Ectodermal cell (in vitro differentiated cells): ENCODE measurements around the gene P2RY6.

Experiments
- H3K27ac ChIP-seq: 2 replicates; pipeline ENCODE4 v1.7.0; 2013; ENCODE audit warnings: mild to moderate bottlenecking, low read depth, low read length; ENCODE audit not compliant: insufficient read depth, poor library complexity, severe bottlenecking
- H3K27me3 ChIP-seq: 2 replicates; pipeline ENCODE4 v1.7.0; 2013; ENCODE audit warnings: mild to moderate bottlenecking, low read length; ENCODE audit not compliant: insufficient read depth, control insufficient read depth, poor library complexity, severe bottlenecking
- H3K36me3 ChIP-seq: one replicate; pipeline ENCODE4 v1.7.0; 2013; ENCODE audit warnings: low read length; ENCODE audit not compliant: control insufficient read depth, insufficient read depth
- H3K4me1 ChIP-seq: one replicate; pipeline ENCODE4 v1.7.0; 2013; ENCODE audit warnings: low read length; ENCODE audit not compliant: control insufficient read depth, insufficient read depth
- H3K4me3 ChIP-seq: 2 replicates; pipeline ENCODE4 v1.7.0; 2013; ENCODE audit warnings: low read depth, low read length, control low read depth; ENCODE audit not compliant: insufficient read depth
- H3K9me3 ChIP-seq: 2 replicates; pipeline ENCODE4 v1.7.0; 2013; ENCODE audit warnings: mild to moderate bottlenecking, low read length, moderate library complexity; ENCODE audit not compliant: control insufficient read depth
- WGBS, 2 experiments: methylation state at CpG; one replicate each; pipeline ENCODE4 v1.1.7; 2013; ENCODE audit warnings: missing lambda C conversion rate in 2 of 2; 5-methylcytosine and 5-hydroxymethylcytosine counted together

The P2RY6 gene

DNA sequence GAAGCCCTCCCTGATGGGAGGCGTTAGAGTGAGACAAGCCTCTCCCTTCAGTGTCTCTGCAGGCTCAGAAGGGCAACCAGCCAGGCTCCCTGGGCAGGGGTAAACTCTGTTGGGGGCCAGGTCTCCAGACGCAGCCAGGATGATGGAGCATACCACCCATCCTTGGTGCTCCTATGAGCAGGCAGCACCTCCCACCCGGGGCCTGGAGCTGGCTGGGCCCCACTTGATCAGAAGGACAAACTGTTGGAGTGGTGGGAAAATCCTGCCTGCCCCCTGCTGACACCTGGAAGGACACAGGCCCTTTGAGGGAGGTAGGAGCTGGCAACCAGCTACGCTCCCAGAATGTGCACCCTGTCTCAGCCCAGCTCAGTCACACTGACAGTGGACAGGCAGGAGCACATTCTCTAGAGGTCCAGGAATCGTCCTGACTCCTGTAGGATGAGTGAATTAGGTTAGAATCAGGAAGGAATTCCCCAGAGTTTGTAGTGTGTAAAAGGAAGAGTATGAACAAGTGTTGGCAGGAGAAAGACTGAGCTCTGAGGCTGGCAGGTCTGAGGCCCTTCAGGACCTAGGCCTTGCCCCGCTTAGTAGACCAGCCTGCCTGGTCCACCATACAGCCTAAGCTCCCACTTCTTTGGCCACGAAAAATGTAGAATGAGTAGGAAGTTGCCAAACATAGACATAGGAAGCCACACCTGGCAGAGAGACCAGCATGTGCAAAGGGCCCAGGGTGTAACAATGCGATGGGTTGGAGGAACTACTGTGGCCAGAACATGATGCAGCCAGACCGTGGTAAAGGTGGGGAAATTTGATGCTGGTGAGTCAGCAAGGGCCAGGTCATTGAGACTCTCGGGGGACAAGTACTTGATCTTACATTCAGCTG lies 55.0 kb downstream of the P2RY6 start:
- H3K4me3 ChIP-seq, result no peak overlapping the region
- no peaks in the 10 kb centered on the region for H3K36me3 ChIP-seq
- WGBS, 2 experiments, result 86 to 91% methylated on average over 10 of the region's 10 CpGs
- H3K27ac ChIP-seq, result no peak overlapping the region
- no peaks in the 10 kb centered on the region for H3K27me3 ChIP-seq
- H3K9me3 ChIP-seq, result no peaks in the 10 kb centered on the region
- peaks cover 70% of the 10 kb centered on the region for H3K4me1 ChIP-seq

DNA sequence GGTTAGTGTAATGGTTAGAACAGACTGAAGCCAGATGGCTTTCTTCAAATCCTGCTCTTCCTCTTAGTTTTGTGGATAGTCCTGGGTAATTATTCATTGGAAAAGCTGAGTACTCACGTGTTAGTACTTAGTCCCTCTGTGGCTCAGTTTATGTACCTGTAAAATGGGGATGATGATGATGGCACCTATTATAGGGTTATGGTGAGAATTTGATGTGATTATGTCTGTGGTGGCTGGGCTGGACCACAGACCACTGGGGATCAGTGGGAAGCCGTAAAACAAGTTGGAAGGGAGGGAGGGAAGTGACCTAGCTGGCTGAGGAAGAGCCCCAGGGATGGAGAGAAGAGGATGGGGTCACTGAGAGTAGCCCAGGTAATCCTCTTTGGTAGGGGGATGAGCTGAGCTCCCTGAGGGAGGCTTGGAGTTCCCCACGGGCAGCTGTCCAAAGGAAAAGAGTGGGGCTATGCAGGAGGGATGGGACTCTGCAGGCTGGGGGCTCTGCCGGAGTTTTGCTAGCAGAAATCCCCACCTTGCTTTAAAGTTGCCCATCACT lies 55.8 kb downstream of the P2RY6 start:
- no peak overlapping the region for H3K4me3 ChIP-seq
- 64 to 73% methylated on average over 4 of the region's 4 CpGs for WGBS, 2 experiments
- H3K27me3 ChIP-seq, result no peaks in the 10 kb centered on the region
- no peak overlapping the region for H3K27ac ChIP-seq
- H3K36me3 ChIP-seq, result no peaks in the 10 kb centered on the region
- H3K9me3 ChIP-seq, result no peaks in the 10 kb centered on the region
- peaks cover 70% of the 10 kb centered on the region for H3K4me1 ChIP-seq

DNA sequence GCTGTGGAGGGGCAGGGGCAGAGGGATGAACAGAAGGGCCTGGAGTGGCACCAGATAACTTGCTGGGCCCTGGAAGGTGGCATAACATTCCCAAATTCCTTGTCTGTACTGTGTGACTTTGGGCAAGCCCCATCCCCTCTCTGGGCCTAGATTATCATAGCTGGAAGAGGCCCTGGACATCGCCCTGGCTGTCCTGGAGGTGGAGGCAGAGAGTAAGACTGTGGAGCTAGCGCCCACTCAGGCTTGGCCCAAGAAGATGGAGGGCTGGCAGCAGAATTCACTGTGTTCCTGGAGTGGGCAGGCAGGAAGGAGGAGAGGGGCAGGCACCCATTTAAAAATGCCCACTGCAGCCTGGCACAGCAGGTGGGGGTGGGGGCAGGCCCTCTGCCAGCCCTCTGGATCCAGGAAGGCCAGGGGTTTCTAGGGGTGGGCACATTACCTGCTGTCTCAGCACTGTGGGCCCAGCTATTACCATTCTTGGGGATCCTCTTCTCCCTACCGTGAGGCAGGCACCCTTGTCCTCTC lies 58.5 kb downstream of the P2RY6 start:
- no peaks in the 10 kb centered on the region for H3K9me3 ChIP-seq
- no peaks in the 10 kb centered on the region for H3K36me3 ChIP-seq
- peak overlapping the region; percentile 77 for H3K27ac ChIP-seq
- 53 to 60% methylated on average over 3 of the region's 3 CpGs for WGBS, 2 experiments
- peaks cover 68% of the 10 kb centered on the region for H3K4me1 ChIP-seq
- no peaks in the 10 kb centered on the region for H3K27me3 ChIP-seq
- H3K4me3 ChIP-seq, result peak overlapping the region; percentile 12

DNA sequence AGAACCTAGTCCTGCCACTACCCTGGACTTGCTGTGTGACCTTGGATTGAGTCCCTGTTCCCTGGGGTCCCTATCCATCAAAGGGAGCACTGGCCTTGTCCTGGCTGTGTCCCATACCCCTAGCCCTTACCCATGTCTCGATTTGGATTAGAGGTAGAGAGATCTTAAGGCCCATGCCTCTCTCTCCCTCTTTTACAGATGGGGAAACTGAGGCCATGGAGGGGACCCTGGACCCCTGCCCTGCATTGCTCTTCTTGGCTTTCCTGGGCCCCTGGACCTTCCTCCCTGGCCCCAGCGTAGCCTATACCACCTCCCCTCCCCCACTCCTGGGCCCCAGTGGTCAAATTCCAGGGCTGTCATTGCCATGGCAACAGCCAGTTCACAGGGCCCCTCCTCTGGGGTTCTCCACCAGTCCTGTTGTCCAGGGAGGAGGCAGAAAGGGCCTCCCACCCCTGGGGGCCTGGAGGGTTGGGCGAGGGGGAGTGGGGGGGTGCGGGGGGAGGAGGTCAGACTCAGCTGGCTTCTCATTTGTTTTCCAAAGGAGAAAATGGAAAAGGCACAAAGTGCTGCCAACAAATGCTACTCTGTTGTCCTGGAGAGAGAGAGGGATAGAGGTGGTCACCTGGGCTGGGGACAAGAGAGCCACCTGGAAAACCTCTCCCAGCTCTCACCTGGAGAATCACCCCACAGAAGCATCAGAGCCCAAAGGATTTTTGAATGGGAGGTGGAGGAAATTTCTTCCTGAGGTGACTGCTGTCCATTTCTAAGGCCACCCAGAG lies 59.2 kb downstream of the P2RY6 start:
- 13 to 15% methylated on average over 4 of the region's 4 CpGs for WGBS, 2 experiments
- Histone ChIP-seq H3K4me3 (peak overlapping the region; percentile 12), H3K36me3 (no peaks in the 10 kb centered on the region)

DNA sequence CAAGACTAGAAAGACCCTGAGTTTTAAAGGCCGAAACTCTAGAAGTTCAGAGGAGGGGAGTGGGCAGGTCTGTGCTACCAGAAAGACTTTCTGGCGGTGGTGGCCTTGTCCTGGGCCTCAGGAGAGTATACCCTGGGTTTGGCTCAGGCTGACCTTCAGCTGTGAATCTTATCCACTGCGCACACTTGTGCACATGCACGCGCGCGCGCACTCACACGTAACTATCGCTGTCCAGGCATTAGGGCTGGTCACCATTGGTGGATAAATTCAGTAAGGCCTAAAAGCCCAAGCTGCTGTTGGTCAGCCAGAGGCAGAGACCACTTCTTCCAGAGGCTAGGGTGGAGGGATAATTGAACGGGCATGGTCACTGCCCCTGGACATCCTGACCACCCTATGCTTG lies 61.0 kb downstream of the P2RY6 start:
- Histone ChIP-seq H3K36me3 (no peaks in the 10 kb centered on the region), H3K27ac (no peak overlapping the region), H3K9me3 (no peaks in the 10 kb centered on the region), H3K4me3 (no peak overlapping the region), H3K4me1 (peaks cover 71% of the 10 kb centered on the region), H3K27me3 (no peaks in the 10 kb centered on the region)
- WGBS, 2 experiments, result 96 to 97% methylated on average over 11 of the region's 11 CpGs

More for the DNA sequence above, 59.2 kb downstream of the P2RY6 start:
- H3K27me3 ChIP-seq, result no peaks in the 10 kb centered on the region
- peaks cover 66% of the 10 kb centered on the region for H3K4me1 ChIP-seq
- peak overlapping the region; percentile 77 for H3K27ac ChIP-seq
- H3K9me3 ChIP-seq, result no peaks in the 10 kb centered on the region

DNA sequence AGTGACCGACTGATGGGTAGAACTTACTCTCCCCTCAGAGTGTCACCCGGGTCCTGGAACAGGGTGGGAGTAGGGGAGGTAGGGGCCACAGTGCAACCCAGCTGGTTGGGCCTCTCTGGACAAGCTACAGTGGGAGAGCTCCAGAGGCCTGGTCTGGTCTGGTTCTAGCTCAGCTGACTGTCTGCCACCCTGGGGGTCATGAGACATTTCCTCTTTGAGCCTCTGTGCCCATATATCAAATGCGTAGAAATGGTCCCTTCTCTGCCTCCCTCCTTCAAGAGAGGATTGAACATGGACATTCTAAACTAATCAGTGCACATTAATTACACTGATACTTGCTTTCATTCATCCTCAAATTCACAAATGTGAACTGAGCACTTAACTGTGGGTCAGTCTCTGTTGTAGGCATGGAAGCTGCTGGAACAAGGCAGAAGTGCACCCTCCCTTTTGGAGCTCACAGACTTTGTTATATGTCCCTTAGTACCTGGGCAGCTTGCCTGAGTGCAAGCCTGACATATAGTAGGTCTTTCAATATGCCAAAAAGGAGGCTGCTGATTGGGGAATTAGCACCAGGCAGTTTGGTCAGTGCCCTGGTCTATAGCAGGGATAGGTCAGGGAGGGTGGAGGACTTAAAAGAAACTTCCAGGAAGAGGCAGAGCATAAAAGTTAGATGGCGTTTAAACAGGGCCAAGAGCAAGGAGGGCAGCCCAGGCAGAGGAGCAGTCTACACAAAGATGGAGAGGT lies 61.7 kb downstream of the P2RY6 start:
- Histone ChIP-seq H3K4me1 (peaks cover 68% of the 10 kb centered on the region), H3K27me3 (no peaks in the 10 kb centered on the region), H3K4me3 (no peak overlapping the region), H3K27ac (no peak overlapping the region), H3K36me3 (no peaks in the 10 kb centered on the region), H3K9me3 (no peaks in the 10 kb centered on the region)
- 81 to 92% methylated on average over 4 of the region's 4 CpGs for WGBS, 2 experiments

DNA sequence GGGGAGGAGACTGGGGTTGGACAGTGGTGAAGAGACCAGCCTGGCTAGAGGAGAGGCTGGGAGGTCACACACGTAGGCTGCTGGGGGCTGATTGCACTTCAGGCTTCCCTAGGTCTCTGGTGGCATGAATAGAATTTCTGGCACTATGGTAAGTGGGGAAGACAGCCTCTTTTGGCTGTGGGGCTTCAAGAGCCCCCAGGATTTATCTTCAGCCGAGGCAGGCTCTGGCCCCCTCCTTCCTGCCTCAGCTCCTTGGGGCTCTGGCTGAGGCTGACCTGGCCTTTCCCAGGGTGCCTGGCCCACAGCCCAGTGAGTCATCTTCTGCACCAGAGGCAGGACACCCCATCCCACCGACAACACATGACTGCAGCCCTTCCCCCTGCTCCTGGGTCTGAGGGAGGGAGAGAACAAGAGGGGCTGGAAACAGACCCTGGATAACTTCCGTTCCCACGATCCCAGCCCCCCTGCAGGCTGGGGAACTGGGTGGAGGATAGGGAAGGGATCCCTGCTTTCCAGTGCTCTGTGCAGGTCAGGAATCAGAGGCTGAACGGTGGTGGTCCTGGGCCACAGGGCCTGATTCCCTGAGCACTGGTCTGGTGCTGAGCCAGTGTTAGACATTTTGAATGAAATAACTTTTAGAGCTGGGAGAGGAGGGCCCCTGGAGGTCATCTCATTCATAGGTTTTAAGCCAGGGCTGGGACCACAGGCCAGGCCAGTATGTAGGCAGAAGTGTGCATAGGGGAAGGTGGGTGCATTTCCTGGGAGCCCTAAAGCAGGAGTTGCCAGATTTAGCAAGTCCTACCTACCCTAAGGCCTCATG lies 62.5 kb downstream of the P2RY6 start:
- peak overlapping the region; percentile 20 for H3K27ac ChIP-seq
- H3K9me3 ChIP-seq, result no peaks in the 10 kb centered on the region
- no peak overlapping the region for H3K4me3 ChIP-seq
- H3K4me1 ChIP-seq, result peaks cover 66% of the 10 kb centered on the region
- 31 to 36% methylated on average over 6 of the region's 6 CpGs for WGBS, 2 experiments
- H3K36me3 ChIP-seq, result no peaks in the 10 kb centered on the region
- no peaks in the 10 kb centered on the region for H3K27me3 ChIP-seq

DNA sequence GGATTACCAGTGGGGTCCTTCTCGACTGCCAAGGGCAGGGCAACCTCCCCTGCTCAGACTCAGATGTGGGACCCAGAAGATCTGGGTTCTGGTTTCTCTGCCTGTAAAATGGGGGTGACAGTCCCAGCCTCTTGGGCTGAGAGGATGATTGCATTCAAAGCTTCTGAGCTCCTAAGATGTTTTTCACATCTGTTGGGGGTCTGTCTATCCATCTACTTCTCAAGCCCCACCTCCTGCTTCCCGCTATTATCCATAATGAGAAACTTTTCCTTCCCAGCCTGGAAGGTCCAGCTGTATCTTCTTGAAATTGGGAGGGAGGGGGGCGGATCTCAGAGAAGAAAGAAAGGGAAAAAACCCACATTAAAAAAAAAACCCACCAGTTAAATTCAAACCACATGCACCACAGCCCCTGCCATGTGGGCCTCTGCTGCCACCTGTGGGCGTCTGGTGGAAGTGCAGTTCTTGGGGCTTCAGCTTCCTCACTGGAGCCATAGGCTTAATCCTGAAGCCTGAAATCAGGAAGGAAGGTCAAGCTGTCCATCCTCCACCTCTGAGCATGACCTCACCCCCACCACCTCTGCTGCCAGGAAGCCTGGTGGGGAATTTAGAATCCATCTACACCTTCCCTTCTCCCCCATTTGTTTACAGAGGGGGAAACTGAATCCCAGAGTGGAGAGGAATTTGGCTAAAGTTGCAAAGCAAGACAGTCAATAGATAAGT lies 63.2 kb downstream of the P2RY6 start:
- 13 to 33% methylated on average over 2 to 4 of the region's 4 CpGs for WGBS, 2 experiments
- Histone ChIP-seq H3K4me1 (peaks cover 61% of the 10 kb centered on the region), H3K36me3 (no peaks in the 10 kb centered on the region), H3K27me3 (no peaks in the 10 kb centered on the region), H3K4me3 (no peak overlapping the region), H3K27ac (peak overlapping the region; percentile 20), H3K9me3 (no peaks in the 10 kb centered on the region)

DNA sequence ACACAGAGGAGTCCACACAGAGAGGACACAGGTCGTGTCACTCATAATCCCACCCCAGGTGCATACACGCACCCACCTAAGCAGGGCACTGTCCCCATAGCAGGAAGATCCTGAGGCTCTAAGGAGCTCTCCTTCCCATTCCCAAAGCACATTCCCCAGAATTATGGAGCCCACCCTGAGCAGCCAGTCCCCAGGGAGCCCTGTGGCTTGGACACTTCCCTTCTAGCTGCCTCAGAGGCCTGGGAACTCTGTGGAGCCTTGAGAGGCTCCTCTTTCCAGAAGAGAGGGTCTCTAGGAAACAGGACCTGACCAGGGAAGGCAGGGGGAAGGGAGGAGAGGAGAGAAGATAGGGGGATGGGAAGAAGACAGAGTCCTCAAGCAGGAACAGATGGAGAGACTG lies 65.7 kb downstream of the P2RY6 start:
- H3K9me3 ChIP-seq, result no peaks in the 10 kb centered on the region
- H3K4me3 ChIP-seq, result no peak overlapping the region
- H3K27me3 ChIP-seq, result peaks cover 20% of the 10 kb centered on the region
- H3K27ac ChIP-seq, result no peak overlapping the region
- peaks cover 37% of the 10 kb centered on the region for H3K4me1 ChIP-seq
- H3K36me3 ChIP-seq, result no peaks in the 10 kb centered on the region
- 95 to 96% methylated on average over 2 of the region's 2 CpGs for WGBS, 2 experiments
